DOHH2 (cell line): Measurements from ENCODE around the gene ABCF3.

Experiments used
- EZH2phosphoT487 ChIP-seq: fragments of 200-600 bp; sonication (generic); IDR thresholded peaks from 2 replicates; pipeline ENCODE4 v1.6.1; 2017; ENCODE audit warnings: borderline replicate concordance, mild to moderate bottlenecking, antibody characterized with exemption, low read length, moderate library complexity, mixed read lengths
- TF ChIP-seq, protein P1 (sequence below): fragments of 200-600 bp; sonication (generic); IDR thresholded peaks from one replicate; pipeline ENCODE4 v1.5.1; 2014; ENCODE audit warnings: antibody characterized with exemption, mild to moderate bottlenecking, low read depth, low read length; ENCODE audit not compliant: poor library complexity, severe bottlenecking

DNA sequence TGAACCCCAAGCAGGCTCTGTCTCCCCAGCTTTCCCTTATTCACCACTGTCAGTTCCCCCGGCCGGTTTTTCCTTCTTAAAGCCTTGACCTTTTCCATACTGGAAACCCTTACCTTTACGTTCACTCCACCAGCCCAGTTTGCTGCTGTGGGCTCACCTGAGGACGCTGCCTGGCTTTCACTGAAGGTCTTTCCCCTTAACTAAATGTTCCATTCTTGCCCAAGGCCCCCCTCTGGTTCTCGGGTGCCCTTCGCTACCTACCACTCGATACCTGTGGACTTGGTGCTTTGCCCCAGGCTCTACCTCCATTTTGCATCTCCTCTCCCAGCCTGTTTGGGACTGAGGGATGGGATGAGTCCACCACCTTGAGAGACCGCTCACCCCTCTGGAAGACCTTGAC lies 10.5 kb upstream of the ABCF3 start:
- TF ChIP-seq, protein P1, sequence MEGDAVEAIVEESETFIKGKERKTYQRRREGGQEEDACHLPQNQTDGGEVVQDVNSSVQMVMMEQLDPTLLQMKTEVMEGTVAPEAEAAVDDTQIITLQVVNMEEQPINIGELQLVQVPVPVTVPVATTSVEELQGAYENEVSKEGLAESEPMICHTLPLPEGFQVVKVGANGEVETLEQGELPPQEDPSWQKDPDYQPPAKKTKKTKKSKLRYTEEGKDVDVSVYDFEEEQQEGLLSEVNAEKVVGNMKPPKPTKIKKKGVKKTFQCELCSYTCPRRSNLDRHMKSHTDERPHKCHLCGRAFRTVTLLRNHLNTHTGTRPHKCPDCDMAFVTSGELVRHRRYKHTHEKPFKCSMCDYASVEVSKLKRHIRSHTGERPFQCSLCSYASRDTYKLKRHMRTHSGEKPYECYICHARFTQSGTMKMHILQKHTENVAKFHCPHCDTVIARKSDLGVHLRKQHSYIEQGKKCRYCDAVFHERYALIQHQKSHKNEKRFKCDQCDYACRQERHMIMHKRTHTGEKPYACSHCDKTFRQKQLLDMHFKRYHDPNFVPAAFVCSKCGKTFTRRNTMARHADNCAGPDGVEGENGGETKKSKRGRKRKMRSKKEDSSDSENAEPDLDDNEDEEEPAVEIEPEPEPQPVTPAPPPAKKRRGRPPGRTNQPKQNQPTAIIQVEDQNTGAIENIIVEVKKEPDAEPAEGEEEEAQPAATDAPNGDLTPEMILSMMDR, result no peak
- TF ChIP-seq EZH2phosphoT487, result no peak
